A673 (cell line): Measurements from ENCODE around the gene ACSBG1. TPM values are rescaled to one million over a fixed set of nuclear protein-coding genes. Genes with fewer than 3 reads are reported as not detected.
"Not testable (repeated sequence)": the region's sequence is repeated elsewhere in the genome, so short reads cannot be mapped to it uniquely, and the experiment has no call there.

Experiments used
- BruUV-seq: library from RNA; stranded (reverse); fragments of 400-500 nt; replicated peaks from 2 replicates; lab custom pipeline; 2021; lab: Mats Ljungman, UMichigan
- CTCF ChIA-PET: fragments of 300-600 bp; sonication (Branson Sonifier 250); formaldehyde crosslinking; loops from one replicate; lab custom pipeline; 2022; ENCODE audit warnings: antibody characterized with exemption; lab: Charles Lee
- POLR2A ChIA-PET: fragments of 300-600 bp; sonication (Branson Sonifier 250); formaldehyde crosslinking; loops from one replicate; lab custom pipeline; 2022; ENCODE audit warnings: antibody characterized with exemption; ENCODE audit not compliant: low non-redundant PET; lab: Charles Lee
- DNase-seq: peaks from one replicate; pipeline ENCODE4 v3.0.0-alpha.2; 2015; ENCODE audit warnings: low spot score
- H3K27ac ChIP-seq: fragments of 200-600 bp; sonication (generic); 2 replicates; pipeline ENCODE4 v1.5.1; 2016; ENCODE audit warnings: mixed run types, low read depth, mild to moderate bottlenecking, mixed read lengths, antibody characterized with exemption, low read length; ENCODE audit not compliant: poor library complexity, severe bottlenecking
- H3K27me3 ChIP-seq: fragments of 200-600 bp; sonication (generic); replicated peaks from 2 replicates; pipeline ENCODE4 v1.6.1; 2017; ENCODE audit warnings: mixed run types, low read depth, mild to moderate bottlenecking, mixed read lengths, antibody characterized with exemption, low read length; ENCODE audit not compliant: insufficient read depth, poor library complexity
- H3K36me3 ChIP-seq: fragments of 200-600 bp; sonication (generic); 2 replicates; pipeline ENCODE4 v1.6.1; 2016; ENCODE audit warnings: mixed run types, mild to moderate bottlenecking, mixed read lengths, antibody characterized with exemption, low read length; ENCODE audit not compliant: insufficient read depth, poor library complexity, severe bottlenecking
- H3K4me1 ChIP-seq: fragments of 200-600 bp; sonication (generic); 2 replicates; pipeline ENCODE4 v1.6.1; 2017; ENCODE audit warnings: mixed run types, mild to moderate bottlenecking, mixed read lengths, antibody characterized with exemption, low read length; ENCODE audit not compliant: insufficient read depth, poor library complexity, severe bottlenecking
- H3K4me3 ChIP-seq: fragments of 200-600 bp; sonication (generic); 2 replicates; pipeline ENCODE4 v1.5.1; 2016; ENCODE audit warnings: low read depth, mixed run types, mild to moderate bottlenecking, mixed read lengths, low read length; ENCODE audit not compliant: poor library complexity, severe bottlenecking
- H3K9me3 ChIP-seq: fragments of 200-600 bp; sonication (generic); 2 replicates; pipeline ENCODE4 v1.6.1; 2016; ENCODE audit warnings: mixed run types, low read depth, mild to moderate bottlenecking, mixed read lengths, antibody characterized with exemption, low read length; ENCODE audit not compliant: poor library complexity, severe bottlenecking
- EZH2 ChIP-seq: fragments of 200-600 bp; sonication (generic); IDR thresholded peaks from 2 replicates; pipeline ENCODE4 v1.6.1; 2017; ENCODE audit warnings: borderline replicate concordance, low read depth, mild to moderate bottlenecking, mixed read lengths, antibody characterized with exemption, low read length; ENCODE audit not compliant: poor library complexity, severe bottlenecking
- intact Hi-C: fragments of 100-400 bp; cut with micrococcal nuclease; formaldehyde crosslinking; loops from one replicate; pipeline ENCODE4 v1.10.0; 2022; ENCODE audit not compliant: unreplicated experiment
- total RNA-seq: library from RNA; stranded (reverse); gene quantifications from 2 replicates; pipeline ENCODE4 v1.2.3, GENCODE V29; 2021
- TF ChIP-seq, protein P1 (sequence below): fragments of 300-800, 200-600 bp; sonication (generic); conservative IDR thresholded peaks from 2 replicates; pipeline ENCODE4 v1.5.1; 2017; ENCODE audit warnings: low read depth, mild to moderate bottlenecking, antibody characterized with exemption, low read length, moderate library complexity, mixed read lengths

Gene ACSBG1
- total RNA-seq, 1 experiment from 2014 or later, result 0.45 TPM

GRCh38 chr15:78251136-78251535 lies 16.8 kb upstream of the ACSBG1 start:
- Histone ChIP-seq H3K4me1 (no peaks in the 10 kb centered on the region), H3K36me3 (no peaks in the 10 kb centered on the region), H3K27me3 (no peaks in the 10 kb centered on the region), H3K27ac (no peak overlapping the region), H3K4me3 (no peak overlapping the region), H3K9me3 (no peaks in the 10 kb centered on the region)
- ChIA-PET POLR2A (no interaction called here), CTCF (no interaction called here)
- no peak for DNase-seq
- intact Hi-C loops, result no loop called here
- TF ChIP-seq, protein P1, sequence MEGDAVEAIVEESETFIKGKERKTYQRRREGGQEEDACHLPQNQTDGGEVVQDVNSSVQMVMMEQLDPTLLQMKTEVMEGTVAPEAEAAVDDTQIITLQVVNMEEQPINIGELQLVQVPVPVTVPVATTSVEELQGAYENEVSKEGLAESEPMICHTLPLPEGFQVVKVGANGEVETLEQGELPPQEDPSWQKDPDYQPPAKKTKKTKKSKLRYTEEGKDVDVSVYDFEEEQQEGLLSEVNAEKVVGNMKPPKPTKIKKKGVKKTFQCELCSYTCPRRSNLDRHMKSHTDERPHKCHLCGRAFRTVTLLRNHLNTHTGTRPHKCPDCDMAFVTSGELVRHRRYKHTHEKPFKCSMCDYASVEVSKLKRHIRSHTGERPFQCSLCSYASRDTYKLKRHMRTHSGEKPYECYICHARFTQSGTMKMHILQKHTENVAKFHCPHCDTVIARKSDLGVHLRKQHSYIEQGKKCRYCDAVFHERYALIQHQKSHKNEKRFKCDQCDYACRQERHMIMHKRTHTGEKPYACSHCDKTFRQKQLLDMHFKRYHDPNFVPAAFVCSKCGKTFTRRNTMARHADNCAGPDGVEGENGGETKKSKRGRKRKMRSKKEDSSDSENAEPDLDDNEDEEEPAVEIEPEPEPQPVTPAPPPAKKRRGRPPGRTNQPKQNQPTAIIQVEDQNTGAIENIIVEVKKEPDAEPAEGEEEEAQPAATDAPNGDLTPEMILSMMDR, result no peak
- no peak for TF ChIP-seq EZH2
- BruUV-seq, result no TSS peak

GRCh38 chr15:78249131-78249530 lies 14.8 kb upstream of the ACSBG1 start:
- DNase-seq, result no peak
- intact Hi-C loops, result no loop called here
- Histone ChIP-seq H3K27me3 (no peaks in the 10 kb centered on the region), H3K9me3 (no peaks in the 10 kb centered on the region), H3K27ac (no peak overlapping the region), H3K4me3 (no peak overlapping the region), H3K4me1 (no peaks in the 10 kb centered on the region), H3K36me3 (no peaks in the 10 kb centered on the region)
- no peak for TF ChIP-seq EZH2
- TF ChIP-seq, protein P1, result no peak
- ChIA-PET POLR2A (interaction anchor here (0.7 kb wide), 1 partner anchor 17 kb away, joined by 3 read pairs; no protein-coding TSS in a partner anchor), CTCF (no interaction called here)
- no TSS peak for BruUV-seq

GRCh38 chr15:78247911-78248310 lies 13.5 kb upstream of the ACSBG1 start:
- Histone ChIP-seq H3K27ac (no peak overlapping the region), H3K27me3 (no peaks in the 10 kb centered on the region), H3K4me3 (no peak overlapping the region), H3K4me1 (no peaks in the 10 kb centered on the region), H3K9me3 (no peaks in the 10 kb centered on the region), H3K36me3 (no peaks in the 10 kb centered on the region)
- ChIA-PET POLR2A (no interaction called here), CTCF (no interaction called here)
- TF ChIP-seq, protein P1, result no peak
- TF ChIP-seq EZH2, result no peak
- DNase-seq, result no peak
- intact Hi-C loops, result no loop called here
- no TSS peak for BruUV-seq

DNA sequence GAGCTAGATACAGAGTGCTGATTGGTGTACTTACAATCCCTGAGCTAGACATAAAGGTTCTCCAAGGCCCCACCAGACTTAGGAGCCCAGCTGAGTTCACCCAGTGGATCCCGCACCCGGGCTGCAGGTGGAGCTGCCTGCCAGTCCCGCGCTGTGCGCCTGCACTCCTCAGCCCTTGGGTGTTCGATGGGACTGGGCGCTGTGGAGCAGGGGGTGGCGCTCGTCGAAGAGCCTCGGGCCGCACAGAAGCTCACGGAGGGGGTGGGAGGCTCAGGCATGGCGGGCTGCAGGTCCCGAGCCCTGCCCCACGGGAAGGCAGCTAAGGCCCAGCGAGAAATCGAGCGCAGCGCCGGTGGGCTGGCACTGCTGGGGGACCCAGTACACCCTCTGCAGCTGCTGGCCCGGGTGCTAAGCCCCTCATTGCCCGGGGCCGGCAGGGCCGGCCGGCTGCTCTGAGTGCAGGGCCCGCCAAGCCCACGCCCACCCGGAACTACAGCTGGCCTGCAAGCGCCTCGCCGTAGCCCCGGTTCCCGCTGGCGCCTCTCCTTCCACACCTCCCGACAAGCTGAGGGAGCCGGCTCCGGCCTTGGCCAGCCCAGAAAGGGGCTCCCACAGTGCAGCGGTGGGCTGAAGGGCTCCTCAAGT lies 11.7 kb upstream of the ACSBG1 start:
- H3K27me3 ChIP-seq, intact Hi-C loops, H3K36me3 ChIP-seq, H3K4me1 ChIP-seq, CTCF ChIA-PET, H3K9me3 ChIP-seq, POLR2A ChIA-PET, H3K27ac ChIP-seq, DNase-seq, H3K4me3 ChIP-seq, BruUV-seq: not testable (repeated sequence)

DNA sequence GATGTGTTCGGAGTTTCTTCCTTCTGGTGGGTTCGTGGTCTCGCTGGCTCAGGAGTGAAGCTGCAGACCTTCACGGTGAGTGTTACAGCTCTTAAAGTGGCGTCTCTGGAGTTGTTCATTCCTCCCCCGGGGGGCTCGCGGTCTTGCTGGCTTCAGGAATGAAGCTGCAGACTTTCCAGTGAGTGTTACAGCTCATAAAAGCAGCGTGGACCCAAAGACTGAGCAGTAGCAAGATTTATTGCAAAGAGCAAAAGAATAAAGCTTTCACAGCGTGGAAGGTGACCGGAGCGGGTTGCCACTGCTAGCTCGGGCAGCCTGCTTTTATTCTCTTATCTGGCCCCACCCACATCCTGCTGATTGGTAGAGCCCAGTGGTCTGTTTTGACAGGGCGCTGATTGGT lies 11.0 kb upstream of the ACSBG1 start:
- CTCF ChIA-PET, H3K27ac ChIP-seq, H3K27me3 ChIP-seq, POLR2A ChIA-PET, H3K9me3 ChIP-seq, H3K36me3 ChIP-seq, H3K4me1 ChIP-seq, H3K4me3 ChIP-seq, intact Hi-C loops, DNase-seq, BruUV-seq: not testable (repeated sequence)
